DOHH2 (cell line): ENCODE measurements around the gene MSMB.

Experiments used
- EZH2phosphoT487 ChIP-seq: fragments of 200-600 bp; sonication (generic); IDR thresholded peaks from 2 replicates; pipeline ENCODE4 v1.6.1; 2017; ENCODE audit warnings: borderline replicate concordance, mild to moderate bottlenecking, antibody characterized with exemption, low read length, moderate library complexity, mixed read lengths
- TF ChIP-seq, protein P1 (sequence below): fragments of 200-600 bp; sonication (generic); IDR thresholded peaks from one replicate; pipeline ENCODE4 v1.5.1; 2014; ENCODE audit warnings: antibody characterized with exemption, mild to moderate bottlenecking, low read depth, low read length; ENCODE audit not compliant: poor library complexity, severe bottlenecking

DNA sequence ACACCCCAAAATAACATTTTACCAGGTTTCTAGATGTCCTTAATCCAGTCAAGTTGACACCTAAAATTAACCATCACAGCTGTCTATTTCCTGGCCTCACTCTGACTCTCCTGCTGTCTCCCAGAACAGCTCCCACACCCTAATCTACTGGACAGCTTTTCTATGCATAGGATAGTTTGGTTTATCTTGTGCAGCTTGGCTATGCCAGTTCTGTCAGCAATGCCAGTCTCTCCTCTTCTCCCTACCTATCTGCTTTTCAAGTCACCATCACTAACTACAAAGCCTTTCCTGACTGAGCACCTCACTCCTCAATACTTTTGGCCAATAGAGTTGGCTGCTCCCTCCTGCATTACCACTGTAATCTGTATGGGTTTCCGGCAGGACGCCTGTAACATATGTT, 20.7 kb downstream of the MSMB start:
- TF ChIP-seq, protein P1, sequence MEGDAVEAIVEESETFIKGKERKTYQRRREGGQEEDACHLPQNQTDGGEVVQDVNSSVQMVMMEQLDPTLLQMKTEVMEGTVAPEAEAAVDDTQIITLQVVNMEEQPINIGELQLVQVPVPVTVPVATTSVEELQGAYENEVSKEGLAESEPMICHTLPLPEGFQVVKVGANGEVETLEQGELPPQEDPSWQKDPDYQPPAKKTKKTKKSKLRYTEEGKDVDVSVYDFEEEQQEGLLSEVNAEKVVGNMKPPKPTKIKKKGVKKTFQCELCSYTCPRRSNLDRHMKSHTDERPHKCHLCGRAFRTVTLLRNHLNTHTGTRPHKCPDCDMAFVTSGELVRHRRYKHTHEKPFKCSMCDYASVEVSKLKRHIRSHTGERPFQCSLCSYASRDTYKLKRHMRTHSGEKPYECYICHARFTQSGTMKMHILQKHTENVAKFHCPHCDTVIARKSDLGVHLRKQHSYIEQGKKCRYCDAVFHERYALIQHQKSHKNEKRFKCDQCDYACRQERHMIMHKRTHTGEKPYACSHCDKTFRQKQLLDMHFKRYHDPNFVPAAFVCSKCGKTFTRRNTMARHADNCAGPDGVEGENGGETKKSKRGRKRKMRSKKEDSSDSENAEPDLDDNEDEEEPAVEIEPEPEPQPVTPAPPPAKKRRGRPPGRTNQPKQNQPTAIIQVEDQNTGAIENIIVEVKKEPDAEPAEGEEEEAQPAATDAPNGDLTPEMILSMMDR, result no peak
- no peak for TF ChIP-seq EZH2phosphoT487
